H1 (cell line): ENCODE results near the gene PTPN1. TPM values are rescaled to one million over a fixed set of nuclear protein-coding genes. Genes with fewer than 3 reads are reported as not detected.

ENCODE experiments used
- CTCF ChIA-PET: fragments of 300-600 bp; sonication (Branson Sonifier 250); formaldehyde crosslinking; loops from one replicate; lab custom pipeline; 2021; ENCODE audit not compliant: partially characterized antibody; lab: Charles Lee
- POLR2A ChIA-PET: fragments of 300-600 bp; sonication (Branson Sonifier 250); formaldehyde crosslinking; loops from one replicate; lab custom pipeline; 2021; ENCODE audit warnings: inconsistent platforms; ENCODE audit not compliant: partially characterized antibody; lab: Charles Lee
- DNase-seq, 2 experiments: peaks; one replicate each; pipeline versions ENCODE4 v3.0.0 to v3.0.0-alpha.2; 2010 to 2022; ENCODE audit warnings: low spot score in 2 of 2, low read depth in 1 of 2, mixed read lengths in 1 of 2
- FAIRE-seq: peaks from 2 replicates; lab custom pipeline; 2011; peaks lifted over from hg19 to GRCh38; lab: Jason Lieb, UNC
- H2AFZ ChIP-seq: 2 replicates; pipeline ENCODE4 v1.8.1; 2012; ENCODE audit warnings: low read length, inconsistent platforms
- H2AK5ac ChIP-seq: 2 replicates; pipeline ENCODE4 v1.6.1; 2013; ENCODE audit warnings: low read depth, low read length
- H2BK120ac ChIP-seq: replicated peaks from 2 replicates; pipeline ENCODE3; 2013; ENCODE audit warnings: low read depth, low read length, inconsistent platforms
- H2BK12ac ChIP-seq: 2 replicates; pipeline ENCODE4 v1.6.1; 2013; ENCODE audit warnings: low read depth, low read length
- H2BK15ac ChIP-seq: 2 replicates; pipeline ENCODE4 v1.6.1; 2013; ENCODE audit warnings: low read length
- H2BK20ac ChIP-seq: 2 replicates; pipeline ENCODE4 v1.6.1; 2013; ENCODE audit warnings: low read length
- H2BK5ac ChIP-seq: 2 replicates; pipeline ENCODE4 v1.6.1; 2013; ENCODE audit warnings: low read depth, low read length
- H3K14ac ChIP-seq: 2 replicates; pipeline ENCODE4 v1.6.1; 2013; ENCODE audit warnings: inconsistent platforms; ENCODE audit not compliant: insufficient read length
- H3K18ac ChIP-seq: 2 replicates; pipeline ENCODE4 v1.6.1; 2013; ENCODE audit warnings: low read length; ENCODE audit errors: extremely low read depth
- H3K23ac ChIP-seq: 2 replicates; pipeline ENCODE4 v1.6.1; 2013; ENCODE audit warnings: inconsistent platforms; ENCODE audit not compliant: insufficient read length
- H3K23me2 ChIP-seq: 2 replicates; pipeline ENCODE4 v1.6.1; 2013; ENCODE audit warnings: low read depth, low read length
- H3K27ac ChIP-seq: 2 replicates; pipeline ENCODE4 v1.6.1; 2011; ENCODE audit warnings: low read depth, low read length, inconsistent platforms
- H3K27me3 ChIP-seq, 4 experiments: replicated peaks in 1 of 4; 1 replicate in 1 of 4; 2 replicates in 3 of 4; pipeline versions ENCODE4 v1.6.1 to v1.8.1; 2011 to 2013; ENCODE audit warnings: low read length in 3 of 4, mild to moderate bottlenecking in 3 of 4, inconsistent platforms in 2 of 4, mixed read lengths in 2 of 4, moderate library complexity in 1 of 4; ENCODE audit not compliant: control insufficient read depth in 3 of 4, insufficient read depth in 3 of 4; ENCODE audit errors: extremely low read depth in 1 of 4
- H3K36me3 ChIP-seq, 4 experiments: 2 replicates each; pipeline versions ENCODE4 v1.6.1 to v1.8.1; 2011 to 2013; ENCODE audit warnings: mild to moderate bottlenecking in 4 of 4, low read length in 3 of 4, moderate library complexity in 2 of 4, control low read depth in 1 of 4, inconsistent platforms in 1 of 4; ENCODE audit not compliant: insufficient read depth in 4 of 4, control insufficient read depth in 2 of 4
- H3K4ac ChIP-seq: replicated peaks from 2 replicates; pipeline ENCODE3; 2013; ENCODE audit warnings: low read length, low read depth, mixed read lengths, inconsistent platforms; ENCODE audit not compliant: insufficient read length
- H3K4me1 ChIP-seq, 4 experiments: replicated peaks in 1 of 4; 1 replicate in 1 of 4; 2 replicates in 3 of 4; pipeline versions ENCODE4 v1.6.1 to v1.8.1; 2011 to 2013; ENCODE audit warnings: low read length in 3 of 4, inconsistent platforms in 2 of 4, mixed read lengths in 1 of 4; ENCODE audit not compliant: insufficient read depth in 4 of 4, control insufficient read depth in 3 of 4
- H3K4me2 ChIP-seq, 2 experiments: 2 replicates each; pipeline versions ENCODE4 v1.6.1 to v1.8.1; 2011 to 2013; ENCODE audit warnings: low read depth in 2 of 2, low read length in 2 of 2, control low read depth in 1 of 2, inconsistent platforms in 1 of 2, mild to moderate bottlenecking in 1 of 2; ENCODE audit not compliant: insufficient read depth in 1 of 2
- H3K4me3 ChIP-seq, 4 experiments: fragments of 200-600, 300-600 bp in 1 of 4; sonication (generic), shearing (Covaris generic), sonication (Bioruptor Twin) in 1 of 4; 2 replicates each; pipeline versions ENCODE4 v1.5.1 to v1.8.1; 2011 to 2016; ENCODE audit warnings: low read length in 4 of 4, low read depth in 3 of 4, control low read depth in 2 of 4, inconsistent platforms in 2 of 4, mild to moderate bottlenecking in 2 of 4, mixed read lengths in 1 of 4, moderate library complexity in 1 of 4; ENCODE audit not compliant: insufficient read depth in 2 of 4; ENCODE audit errors: extremely low read depth in 1 of 4
- H3K56ac ChIP-seq: replicated peaks from 2 replicates; pipeline ENCODE3; 2013; ENCODE audit warnings: low read depth, mild to moderate bottlenecking, mixed read lengths, low read length, inconsistent platforms; ENCODE audit not compliant: insufficient read length
- H3K79me1 ChIP-seq: 2 replicates; pipeline ENCODE4 v1.6.1; 2013; ENCODE audit warnings: low read depth, low read length, control low read depth
- H3K79me2 ChIP-seq, 2 experiments: 2 replicates each; pipeline versions ENCODE4 v1.6.1 to v1.8.1; 2012 to 2013; ENCODE audit warnings: low read length in 2 of 2, mild to moderate bottlenecking in 2 of 2, inconsistent platforms in 1 of 2; ENCODE audit not compliant: insufficient read depth in 2 of 2, control insufficient read depth in 1 of 2
- H3K9ac ChIP-seq, 4 experiments: replicated peaks in 1 of 4; 1 replicate in 1 of 4; 2 replicates in 3 of 4; pipeline versions ENCODE4 v1.6.1 to v1.8.1; 2011 to 2013; ENCODE audit warnings: low read depth in 3 of 4, low read length in 3 of 4, control low read depth in 2 of 4, mild to moderate bottlenecking in 2 of 4, moderate library complexity in 2 of 4, inconsistent platforms in 1 of 4; ENCODE audit errors: extremely low read depth in 1 of 4
- H3K9me3 ChIP-seq, 2 experiments: 2 replicates each; pipeline versions ENCODE4 v1.6.1 to v1.8.1; 2012 to 2013; ENCODE audit warnings: mild to moderate bottlenecking in 2 of 2, moderate library complexity in 2 of 2, control low read depth in 1 of 2, inconsistent platforms in 1 of 2, low read depth in 1 of 2, low read length in 1 of 2, mixed read lengths in 1 of 2; ENCODE audit not compliant: insufficient read depth in 2 of 2
- H4K20me1 ChIP-seq, 2 experiments: replicated peaks in 1 of 2; 2 replicates each; pipeline versions ENCODE3 to v1.8.1; 2011 to 2013; ENCODE audit warnings: inconsistent platforms in 2 of 2, low read length in 2 of 2, mild to moderate bottlenecking in 1 of 2; ENCODE audit not compliant: insufficient read depth in 2 of 2, control insufficient read depth in 1 of 2
- H4K5ac ChIP-seq: 2 replicates; pipeline ENCODE4 v1.6.1; 2013; ENCODE audit warnings: low read length, low read depth, mixed read lengths, inconsistent platforms; ENCODE audit not compliant: insufficient read length
- H4K8ac ChIP-seq: 2 replicates; pipeline ENCODE4 v1.8.0; 2013; ENCODE audit warnings: mild to moderate bottlenecking, moderate library complexity, low read length, inconsistent platforms; ENCODE audit not compliant: insufficient read depth; ENCODE audit errors: extremely low read depth
- H4K91ac ChIP-seq: replicated peaks from 2 replicates; pipeline ENCODE3; 2013; ENCODE audit warnings: low read length, mixed read lengths, inconsistent platforms; ENCODE audit not compliant: insufficient read length
- CREB1 ChIP-seq: IDR thresholded peaks from 2 replicates; pipeline ENCODE4 v1.6.1; 2012; ENCODE audit warnings: inconsistent platforms
- EZH2 ChIP-seq: fragments of 200-600 bp; sonication (generic); IDR thresholded peaks from 2 replicates; pipeline ENCODE4 v1.7.1; 2012; ENCODE audit warnings: low read depth, mild to moderate bottlenecking, moderate library complexity, low read length, inconsistent platforms; ENCODE audit not compliant: severe bottlenecking
- JUND ChIP-seq: IDR thresholded peaks from 2 replicates; pipeline ENCODE4 v1.6.1; 2011; ENCODE audit warnings: mild to moderate bottlenecking, improper control_type of control experiment, low read length
- SIX5 ChIP-seq: IDR thresholded peaks from 2 replicates; pipeline ENCODE4 v1.6.1; 2011; ENCODE audit warnings: mild to moderate bottlenecking, low read depth, low read length
- TAF1 ChIP-seq: IDR thresholded peaks from 2 replicates; pipeline ENCODE4 v1.6.1; 2011; ENCODE audit warnings: mild to moderate bottlenecking, low read depth, low read length
- TEAD4 ChIP-seq: IDR thresholded peaks from 2 replicates; pipeline ENCODE4 v1.6.1; 2012; ENCODE audit warnings: low read depth, low read length, inconsistent platforms, mixed read lengths
- WGBS, 2 experiments: shearing (Covaris generic) in 1 of 2; methylation state at CpG; one replicate each; pipeline versions ENCODE4 v1.1.6 to v1.1.7; 2013 to 2015; ENCODE audit warnings: low lambda C conversion rate in 2 of 2, mixed read lengths in 2 of 2, inconsistent platforms in 1 of 2, low coverage in 1 of 2, missing lambda C conversion rate in 1 of 2; ENCODE audit not compliant: insufficient replicate concordance in 2 of 2, insufficient coverage in 1 of 2, insufficient read length in 1 of 2; ENCODE audit errors: extremely low coverage in 1 of 2, missing lambda C conversion rate in 1 of 2; 5-methylcytosine and 5-hydroxymethylcytosine counted together
- polyA plus RNA-seq, 7 experiments: library from polyadenylated mRNA; depleted of rRNA in 3 of 7; stranded (reverse) in 5 of 7; unstranded in 2 of 7; fragments of >200 nt in 5 of 7; fragments of 200-250 nt in 2 of 7; gene quantifications; 1 replicate in 5 of 7; 2 replicates in 1 of 7; 4 replicates in 1 of 7; pipeline versions ENCODE4 v1.2.1 to v1.2.3, GENCODE V29; 2011 to 2013; ENCODE audit warnings: missing spikeins in 2 of 7, mixed read lengths in 2 of 7
- total RNA-seq: library from RNA; stranded (reverse); fragmentation: NEBNext Ultra II Directional; extraction: Animal tissue kit (Norgen Biotek cat#: 25700); gene quantifications from 2 replicates; pipeline ENCODE4 v1.2.1, GENCODE V29; 2021
- TF ChIP-seq, protein P1 (sequence below), 3 experiments: IDR thresholded peaks; 1 replicate in 2 of 3; 2 replicates in 1 of 3; pipeline versions ENCODE4 v1.5.1 to v1.6.1; 2011; ENCODE audit warnings: low read length in 3 of 3, mild to moderate bottlenecking in 3 of 3, inconsistent platforms in 2 of 3, low read depth in 1 of 3, moderate library complexity in 1 of 3; ENCODE audit not compliant: insufficient read depth in 1 of 3; ENCODE audit errors: control extremely low read depth in 1 of 3
- TF ChIP-seq, protein P2 (sequence below): IDR thresholded peaks from 2 replicates; pipeline ENCODE4 v1.6.1; 2012; ENCODE audit warnings: low read length, inconsistent platforms

Gene PTPN1
- total and polyA plus RNA-seq, 2 of the 8 experiments (the other 6 are each of a cell fraction or from before 2014, with no cell fraction given), result 18.6 to 32.1 TPM

- Histone ChIP-seq H4K5ac (no peak overlapping the region), H3K4me3 (no peak overlapping the region), H2AFZ (no peak overlapping the region)
- FAIRE-seq, result no peak
- no peak for TF ChIP-seq SIX5
- no peak for TF ChIP-seq TAF1
- TF ChIP-seq, protein P1, sequence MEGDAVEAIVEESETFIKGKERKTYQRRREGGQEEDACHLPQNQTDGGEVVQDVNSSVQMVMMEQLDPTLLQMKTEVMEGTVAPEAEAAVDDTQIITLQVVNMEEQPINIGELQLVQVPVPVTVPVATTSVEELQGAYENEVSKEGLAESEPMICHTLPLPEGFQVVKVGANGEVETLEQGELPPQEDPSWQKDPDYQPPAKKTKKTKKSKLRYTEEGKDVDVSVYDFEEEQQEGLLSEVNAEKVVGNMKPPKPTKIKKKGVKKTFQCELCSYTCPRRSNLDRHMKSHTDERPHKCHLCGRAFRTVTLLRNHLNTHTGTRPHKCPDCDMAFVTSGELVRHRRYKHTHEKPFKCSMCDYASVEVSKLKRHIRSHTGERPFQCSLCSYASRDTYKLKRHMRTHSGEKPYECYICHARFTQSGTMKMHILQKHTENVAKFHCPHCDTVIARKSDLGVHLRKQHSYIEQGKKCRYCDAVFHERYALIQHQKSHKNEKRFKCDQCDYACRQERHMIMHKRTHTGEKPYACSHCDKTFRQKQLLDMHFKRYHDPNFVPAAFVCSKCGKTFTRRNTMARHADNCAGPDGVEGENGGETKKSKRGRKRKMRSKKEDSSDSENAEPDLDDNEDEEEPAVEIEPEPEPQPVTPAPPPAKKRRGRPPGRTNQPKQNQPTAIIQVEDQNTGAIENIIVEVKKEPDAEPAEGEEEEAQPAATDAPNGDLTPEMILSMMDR (IDR thresholded peaks at IDR 0.05; ENCODE audit: control extremely low read depth in 1 of 3, insufficient read depth in 1 of 3, low read depth in 1 of 3, low read length in 3 of 3), result no peak
- no peak for TF ChIP-seq CREB1
- no peak for TF ChIP-seq JUND
- TF ChIP-seq TEAD4, result no peak
- TF ChIP-seq, protein P2, sequence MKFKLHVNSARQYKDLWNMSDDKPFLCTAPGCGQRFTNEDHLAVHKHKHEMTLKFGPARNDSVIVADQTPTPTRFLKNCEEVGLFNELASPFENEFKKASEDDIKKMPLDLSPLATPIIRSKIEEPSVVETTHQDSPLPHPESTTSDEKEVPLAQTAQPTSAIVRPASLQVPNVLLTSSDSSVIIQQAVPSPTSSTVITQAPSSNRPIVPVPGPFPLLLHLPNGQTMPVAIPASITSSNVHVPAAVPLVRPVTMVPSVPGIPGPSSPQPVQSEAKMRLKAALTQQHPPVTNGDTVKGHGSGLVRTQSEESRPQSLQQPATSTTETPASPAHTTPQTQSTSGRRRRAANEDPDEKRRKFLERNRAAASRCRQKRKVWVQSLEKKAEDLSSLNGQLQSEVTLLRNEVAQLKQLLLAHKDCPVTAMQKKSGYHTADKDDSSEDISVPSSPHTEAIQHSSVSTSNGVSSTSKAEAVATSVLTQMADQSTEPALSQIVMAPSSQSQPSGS, result no peak
- TF ChIP-seq EZH2, result no peak
- TF ChIP-seq, all 59 proteins: peak for 0
- no peaks in the 10 kb centered on the region for H3K27me3 ChIP-seq
- H3K56ac ChIP-seq, result no peak overlapping the region
- no peak overlapping the region for H3K14ac ChIP-seq
- peaks cover 5 to 15% of the 10 kb centered on the region in 2 experiments; a peak in 2 of 4 replicates for H3K79me2 ChIP-seq
- H3K27ac ChIP-seq, result no peak overlapping the region
- H3K9me3 ChIP-seq, result no peaks in the 10 kb centered on the region
- H2BK15ac ChIP-seq, result no peak overlapping the region
- no peak overlapping the region for H2BK5ac ChIP-seq
- no peak overlapping the region for H3K18ac ChIP-seq
- ChIA-PET POLR2A (no interaction called here), CTCF (interaction anchor here (0.8 to 1.7 kb wide), 4 partner anchors 12 to 29 kb away, joined by 3 to 6 read pairs (median 4); no protein-coding TSS in a partner anchor)
- no peaks in the 10 kb centered on the region for H3K36me3 ChIP-seq
- H4K8ac ChIP-seq, result no peak overlapping the region
- no peak overlapping the region for H2BK12ac ChIP-seq
- WGBS, 2 experiments, result 86% methylated on average over 5 of the region's 5 CpGs; no CpG with 5 or more reads in 1 of the 2 experiments
- H3K4me1 ChIP-seq, result peaks cover 0 to 3% (median 3%) of the 10 kb centered on the region in 4 experiments; a peak in 2 of 7 replicates
- peaks cover 4% of the 10 kb centered on the region; the same call in 1 of the 2 replicates for H3K79me1 ChIP-seq
- no peak for DNase-seq
- H2BK20ac ChIP-seq, result no peak overlapping the region
- no peaks in the 10 kb centered on the region for H3K23me2 ChIP-seq
- no peak overlapping the region for H2BK120ac ChIP-seq
- no peak overlapping the region for H3K4me2 ChIP-seq
- H4K20me1 ChIP-seq, result peaks cover under 1 to 2% of the 10 kb centered on the region in 2 experiments
- no peak overlapping the region for H3K4ac ChIP-seq
- no peak overlapping the region for H3K23ac ChIP-seq
- H2AK5ac ChIP-seq, result no peak overlapping the region
- no peak overlapping the region for H4K91ac ChIP-seq
- H3K9ac ChIP-seq, result no peak overlapping the region
Observed at GRCh38 chr20:50546729-50547314, 36.6 kb downstream of the PTPN1 start.
